Liver (tissue), 3 donors: ENCODE data around the gene CDH23.

Experiments
- EGR1 ChIP-seq, 2 donors: IDR thresholded peaks; 2 replicates each; pipeline ENCODE4 v1.6.1; 2016 to 2018; ENCODE audit warnings: antibody characterized with exemption in 2 of 2, low read depth in 2 of 2
- FOXA1 ChIP-seq: IDR thresholded peaks from 2 replicates; pipeline ENCODE4 v1.6.1; 2016; ENCODE audit warnings: antibody characterized with exemption
- HNF4G ChIP-seq: IDR thresholded peaks from 2 replicates; pipeline ENCODE4 v1.6.1; 2016; ENCODE audit warnings: antibody characterized with exemption
- JUND ChIP-seq, 2 donors: IDR thresholded peaks; 2 replicates each; pipeline ENCODE4 v1.6.1; 2016; ENCODE audit warnings: antibody characterized with exemption in 2 of 2
- MAX ChIP-seq: IDR thresholded peaks from 2 replicates; pipeline ENCODE4 v1.6.1; 2016; ENCODE audit warnings: antibody characterized with exemption
- RAD21 ChIP-seq, 2 donors: IDR thresholded peaks; 2 replicates each; pipeline ENCODE4 v1.6.1; 2016; ENCODE audit warnings: antibody characterized with exemption in 2 of 2, mild to moderate bottlenecking in 2 of 2
- RXRA ChIP-seq, 2 donors: IDR thresholded peaks; 2 replicates each; pipeline ENCODE4 v1.6.1; 2017 to 2018; ENCODE audit warnings: antibody characterized with exemption in 2 of 2, mild to moderate bottlenecking in 1 of 2
- SP1 ChIP-seq: IDR thresholded peaks from 2 replicates; pipeline ENCODE4 v1.6.1; 2018; ENCODE audit warnings: antibody characterized with exemption, mild to moderate bottlenecking
- TAF1 ChIP-seq: conservative IDR thresholded peaks from 2 replicates; pipeline ENCODE4 v1.6.1; 2016; ENCODE audit warnings: antibody characterized with exemption, mild to moderate bottlenecking
- YY1 ChIP-seq: IDR thresholded peaks from 2 replicates; pipeline ENCODE4 v1.6.1; 2016; ENCODE audit warnings: antibody characterized with exemption, mild to moderate bottlenecking
- TF ChIP-seq, protein P1 (sequence below): fragments of 150-350 bp; IDR thresholded peaks from 2 replicates; pipeline ENCODE4 v1.5.1; 2017; ENCODE audit warnings: improper control_type of control experiment, low read depth, low read length; ENCODE audit not compliant: missing input control
- TF ChIP-seq, protein P2 (sequence below): IDR thresholded peaks from 2 replicates; pipeline ENCODE4 v1.6.1; 2016; ENCODE audit warnings: antibody characterized with exemption, mild to moderate bottlenecking
- TF ChIP-seq, protein P3 (sequence below): IDR thresholded peaks from 2 replicates; pipeline ENCODE4 v1.6.1; 2016; ENCODE audit warnings: antibody characterized with exemption
- donor health status: healthy.
- donor health status: healthy.

GRCh38 chr10:71850743-71851464 lies 454.2 kb downstream of the CDH23 start, which contains the start of gene PSAP:
- TF ChIP-seq, protein P1, sequence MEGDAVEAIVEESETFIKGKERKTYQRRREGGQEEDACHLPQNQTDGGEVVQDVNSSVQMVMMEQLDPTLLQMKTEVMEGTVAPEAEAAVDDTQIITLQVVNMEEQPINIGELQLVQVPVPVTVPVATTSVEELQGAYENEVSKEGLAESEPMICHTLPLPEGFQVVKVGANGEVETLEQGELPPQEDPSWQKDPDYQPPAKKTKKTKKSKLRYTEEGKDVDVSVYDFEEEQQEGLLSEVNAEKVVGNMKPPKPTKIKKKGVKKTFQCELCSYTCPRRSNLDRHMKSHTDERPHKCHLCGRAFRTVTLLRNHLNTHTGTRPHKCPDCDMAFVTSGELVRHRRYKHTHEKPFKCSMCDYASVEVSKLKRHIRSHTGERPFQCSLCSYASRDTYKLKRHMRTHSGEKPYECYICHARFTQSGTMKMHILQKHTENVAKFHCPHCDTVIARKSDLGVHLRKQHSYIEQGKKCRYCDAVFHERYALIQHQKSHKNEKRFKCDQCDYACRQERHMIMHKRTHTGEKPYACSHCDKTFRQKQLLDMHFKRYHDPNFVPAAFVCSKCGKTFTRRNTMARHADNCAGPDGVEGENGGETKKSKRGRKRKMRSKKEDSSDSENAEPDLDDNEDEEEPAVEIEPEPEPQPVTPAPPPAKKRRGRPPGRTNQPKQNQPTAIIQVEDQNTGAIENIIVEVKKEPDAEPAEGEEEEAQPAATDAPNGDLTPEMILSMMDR = no peak
- TF ChIP-seq FOXA1 (peak; percentile 11), MAX (peak; percentile 19), JUND (IDR thresholded peaks at IDR 0.05) (peak; percentile 81 to 90), RAD21 (IDR thresholded peaks at IDR 0.05) (peak in 1 of 2 donors; percentile 18), TAF1 (peak; percentile 87), EGR1 (IDR thresholded peaks at IDR 0.05; ENCODE audit: low read depth in 2 of 2) (no peak), YY1 (peak; percentile 77), RXRA (IDR thresholded peaks at IDR 0.05) (peak in 1 of 2 donors; percentile 47), HNF4G (no peak), SP1 (peak; percentile 56)
- TF ChIP-seq, protein P2, sequence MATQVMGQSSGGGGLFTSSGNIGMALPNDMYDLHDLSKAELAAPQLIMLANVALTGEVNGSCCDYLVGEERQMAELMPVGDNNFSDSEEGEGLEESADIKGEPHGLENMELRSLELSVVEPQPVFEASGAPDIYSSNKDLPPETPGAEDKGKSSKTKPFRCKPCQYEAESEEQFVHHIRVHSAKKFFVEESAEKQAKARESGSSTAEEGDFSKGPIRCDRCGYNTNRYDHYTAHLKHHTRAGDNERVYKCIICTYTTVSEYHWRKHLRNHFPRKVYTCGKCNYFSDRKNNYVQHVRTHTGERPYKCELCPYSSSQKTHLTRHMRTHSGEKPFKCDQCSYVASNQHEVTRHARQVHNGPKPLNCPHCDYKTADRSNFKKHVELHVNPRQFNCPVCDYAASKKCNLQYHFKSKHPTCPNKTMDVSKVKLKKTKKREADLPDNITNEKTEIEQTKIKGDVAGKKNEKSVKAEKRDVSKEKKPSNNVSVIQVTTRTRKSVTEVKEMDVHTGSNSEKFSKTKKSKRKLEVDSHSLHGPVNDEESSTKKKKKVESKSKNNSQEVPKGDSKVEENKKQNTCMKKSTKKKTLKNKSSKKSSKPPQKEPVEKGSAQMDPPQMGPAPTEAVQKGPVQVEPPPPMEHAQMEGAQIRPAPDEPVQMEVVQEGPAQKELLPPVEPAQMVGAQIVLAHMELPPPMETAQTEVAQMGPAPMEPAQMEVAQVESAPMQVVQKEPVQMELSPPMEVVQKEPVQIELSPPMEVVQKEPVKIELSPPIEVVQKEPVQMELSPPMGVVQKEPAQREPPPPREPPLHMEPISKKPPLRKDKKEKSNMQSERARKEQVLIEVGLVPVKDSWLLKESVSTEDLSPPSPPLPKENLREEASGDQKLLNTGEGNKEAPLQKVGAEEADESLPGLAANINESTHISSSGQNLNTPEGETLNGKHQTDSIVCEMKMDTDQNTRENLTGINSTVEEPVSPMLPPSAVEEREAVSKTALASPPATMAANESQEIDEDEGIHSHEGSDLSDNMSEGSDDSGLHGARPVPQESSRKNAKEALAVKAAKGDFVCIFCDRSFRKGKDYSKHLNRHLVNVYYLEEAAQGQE = peak; percentile 89
- TF ChIP-seq, protein P3, sequence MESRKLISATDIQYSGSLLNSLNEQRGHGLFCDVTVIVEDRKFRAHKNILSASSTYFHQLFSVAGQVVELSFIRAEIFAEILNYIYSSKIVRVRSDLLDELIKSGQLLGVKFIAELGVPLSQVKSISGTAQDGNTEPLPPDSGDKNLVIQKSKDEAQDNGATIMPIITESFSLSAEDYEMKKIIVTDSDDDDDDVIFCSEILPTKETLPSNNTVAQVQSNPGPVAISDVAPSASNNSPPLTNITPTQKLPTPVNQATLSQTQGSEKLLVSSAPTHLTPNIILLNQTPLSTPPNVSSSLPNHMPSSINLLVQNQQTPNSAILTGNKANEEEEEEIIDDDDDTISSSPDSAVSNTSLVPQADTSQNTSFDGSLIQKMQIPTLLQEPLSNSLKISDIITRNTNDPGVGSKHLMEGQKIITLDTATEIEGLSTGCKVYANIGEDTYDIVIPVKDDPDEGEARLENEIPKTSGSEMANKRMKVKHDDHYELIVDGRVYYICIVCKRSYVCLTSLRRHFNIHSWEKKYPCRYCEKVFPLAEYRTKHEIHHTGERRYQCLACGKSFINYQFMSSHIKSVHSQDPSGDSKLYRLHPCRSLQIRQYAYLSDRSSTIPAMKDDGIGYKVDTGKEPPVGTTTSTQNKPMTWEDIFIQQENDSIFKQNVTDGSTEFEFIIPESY = peak; percentile 42
